ENCODE results near the gene COCH.

COCH gene

DNA sequence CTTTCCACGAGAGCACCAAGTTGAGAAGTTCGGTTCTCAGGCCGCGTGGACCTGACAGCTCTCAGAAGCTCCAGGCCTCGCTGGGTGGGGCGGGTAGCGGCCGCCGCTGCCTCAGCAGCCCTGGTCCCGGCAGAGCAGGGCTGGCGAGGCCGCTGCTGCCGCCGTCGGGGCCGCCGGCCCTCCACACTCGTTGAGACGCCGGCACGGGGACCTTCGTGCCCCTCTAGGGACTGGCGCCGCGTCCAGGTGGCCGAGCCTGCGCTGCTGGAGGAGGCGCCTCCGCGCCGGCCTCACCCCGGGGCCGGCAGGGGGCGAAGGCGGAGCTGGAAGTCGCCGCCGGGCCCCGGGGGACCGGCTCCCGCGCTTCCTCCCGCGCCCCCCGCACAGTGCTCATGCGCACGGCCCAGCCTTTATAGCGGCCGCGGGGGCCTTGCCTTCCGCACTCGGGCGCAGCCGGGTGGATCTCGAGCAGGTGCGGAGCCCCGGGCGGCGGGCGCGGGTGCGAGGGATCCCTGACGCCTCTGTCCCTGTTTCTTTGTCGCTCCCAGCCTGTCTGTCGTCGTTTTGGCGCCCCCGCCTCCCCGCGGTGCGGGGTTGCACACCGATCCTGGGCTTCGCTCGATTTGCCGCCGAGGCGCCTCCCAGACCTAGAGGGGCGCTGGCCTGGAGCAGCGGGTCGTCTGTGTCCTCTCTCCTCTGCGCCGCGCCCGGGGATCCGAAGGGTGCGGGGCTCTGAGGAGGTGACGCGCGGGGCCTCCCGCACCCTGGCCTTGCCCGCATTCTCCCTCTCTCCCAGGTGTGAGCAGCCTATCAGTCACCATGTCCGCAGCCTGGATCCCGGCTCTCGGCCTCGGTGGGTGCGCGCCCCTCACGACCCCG lies at the start of gene COCH:
Gene COCH, plus strand, starts transcription at position 440 of the 879 bp plus-strand sequence. Its CDS starts 380 bp downstream, at position 820.
- no peak for DNase-seq

DNA sequence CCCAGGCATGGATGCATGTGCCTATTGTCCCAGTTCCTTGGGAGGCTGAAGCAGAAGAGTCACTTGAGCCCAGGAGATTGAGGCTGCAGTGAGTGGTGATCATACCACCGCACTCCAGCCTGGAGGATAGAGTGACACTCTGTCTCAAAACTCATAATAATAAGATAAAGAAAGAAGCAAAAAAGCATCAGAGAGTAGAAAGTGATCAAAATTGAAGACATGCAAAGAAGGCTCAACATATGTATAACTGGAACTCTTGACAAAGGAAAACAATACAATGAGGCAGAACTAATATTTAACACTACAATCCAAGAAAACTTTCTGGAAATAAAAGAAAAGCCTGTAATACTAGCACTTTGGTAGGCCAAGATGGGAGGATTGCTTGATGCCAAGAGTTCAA lies 48.3 kb upstream of the COCH start:
- DNase-seq = no peak

DNA sequence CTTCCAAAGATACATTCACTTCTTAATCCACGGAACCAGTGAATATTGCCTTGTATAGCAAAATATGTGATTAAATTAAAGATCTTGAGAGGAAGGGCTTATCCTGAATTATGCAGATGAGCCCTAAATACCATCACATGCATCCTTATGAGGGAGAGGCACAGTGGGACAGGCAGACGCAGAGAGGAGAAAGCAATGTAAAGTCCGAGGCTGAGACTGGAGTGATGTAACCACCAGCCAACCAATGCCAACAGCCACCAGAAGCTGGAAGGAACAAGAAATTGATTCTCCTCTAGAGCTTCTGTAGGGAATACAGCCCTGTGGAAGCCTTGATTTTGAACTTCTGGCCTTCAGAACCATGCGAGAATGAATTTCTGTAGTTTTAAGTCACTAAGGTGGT lies 44.5 kb upstream of the COCH start:
- DNase-seq = no peak

DNA sequence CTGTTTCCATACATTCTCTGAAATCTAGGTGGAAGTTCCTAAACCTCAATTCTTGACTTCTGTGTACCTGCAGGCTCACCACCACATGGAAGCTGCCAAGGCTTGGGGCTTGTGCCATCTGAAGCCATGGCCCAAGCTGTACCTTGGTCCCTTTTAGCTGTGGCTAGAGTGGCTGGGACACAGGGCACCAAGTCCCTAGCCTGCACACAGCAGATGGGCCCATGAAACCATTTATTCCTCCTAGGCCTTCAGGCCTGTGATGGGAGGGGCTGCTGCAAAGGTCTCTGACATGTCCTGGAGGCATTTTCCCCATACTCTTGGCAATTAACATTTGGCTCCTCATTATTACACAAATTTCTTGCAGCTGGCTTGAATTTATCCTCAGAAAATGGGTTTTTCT lies 40.0 kb upstream of the COCH start:
- DNase-seq = no peak

DNA sequence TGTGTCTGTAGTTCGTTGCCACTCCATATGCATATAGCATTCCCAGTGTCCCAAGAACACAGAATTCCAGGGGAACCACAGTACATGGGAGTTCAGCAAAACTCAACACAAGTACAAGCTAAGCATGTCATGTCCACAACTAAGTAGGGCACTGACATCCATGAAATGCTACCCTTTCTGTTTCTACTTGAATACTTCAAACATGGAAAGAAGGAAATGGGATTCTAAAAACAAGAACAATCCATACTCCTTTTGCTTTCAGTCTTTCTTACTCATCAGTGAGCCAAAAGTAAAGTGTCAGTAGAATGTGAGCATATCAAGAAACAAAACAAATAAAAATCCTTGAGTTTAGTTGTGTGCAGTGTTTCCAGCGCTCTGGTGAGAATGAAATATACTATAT lies 36.0 kb upstream of the COCH start:
- no peak for DNase-seq

DNA sequence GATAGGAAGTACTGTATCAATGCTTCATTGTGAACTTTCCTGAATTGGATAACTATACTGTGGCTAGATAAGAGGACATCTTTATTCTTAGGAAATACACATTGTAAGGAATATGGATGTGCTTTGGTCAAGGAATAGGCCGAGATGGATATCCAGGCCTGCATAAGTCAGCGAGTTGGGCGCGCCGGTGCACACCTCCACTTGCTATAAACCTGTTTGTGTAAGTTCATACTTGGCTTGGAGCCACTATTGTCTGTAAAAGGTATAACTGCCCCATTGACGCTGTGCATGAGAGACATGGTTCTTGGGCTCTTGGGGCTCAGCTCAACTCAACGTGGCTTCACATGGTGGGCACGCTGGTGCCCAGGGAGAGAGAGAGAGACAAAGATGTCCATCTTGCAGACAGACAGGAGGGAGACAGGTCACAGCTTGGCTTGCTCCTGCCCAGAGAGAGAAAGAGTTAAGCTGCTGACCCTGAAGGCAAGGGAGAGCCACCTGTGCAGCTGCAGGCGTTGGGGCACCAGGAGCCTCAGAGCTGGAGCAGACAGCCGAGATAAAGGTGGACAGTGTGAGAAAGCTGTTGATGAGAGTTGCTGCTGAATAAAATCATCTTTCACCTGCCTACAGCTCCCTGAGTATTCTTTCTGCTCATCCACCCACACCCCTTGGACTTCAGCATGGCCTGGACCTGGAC lies 34.1 kb upstream of the COCH start:
- DNase-seq = no peak

DNA sequence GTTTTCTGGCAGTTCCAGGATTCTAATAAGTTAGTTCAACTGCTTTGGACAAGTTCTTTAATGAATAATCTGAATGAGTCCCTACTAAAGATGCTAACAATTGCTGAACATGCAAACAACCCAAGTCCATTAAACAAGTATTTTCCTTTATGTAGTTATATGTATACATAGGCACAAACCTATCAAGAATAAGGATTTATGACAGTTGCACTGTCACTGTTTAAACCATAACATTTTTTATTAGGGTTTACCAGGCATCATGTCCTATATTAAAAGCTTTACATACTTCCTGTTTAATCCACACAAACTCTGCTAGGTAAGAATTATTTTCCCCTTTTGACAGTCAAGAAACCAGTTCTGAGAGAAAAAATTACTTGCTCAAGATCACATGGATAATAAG lies 31.9 kb upstream of the COCH start:
- no peak for DNase-seq

DNA sequence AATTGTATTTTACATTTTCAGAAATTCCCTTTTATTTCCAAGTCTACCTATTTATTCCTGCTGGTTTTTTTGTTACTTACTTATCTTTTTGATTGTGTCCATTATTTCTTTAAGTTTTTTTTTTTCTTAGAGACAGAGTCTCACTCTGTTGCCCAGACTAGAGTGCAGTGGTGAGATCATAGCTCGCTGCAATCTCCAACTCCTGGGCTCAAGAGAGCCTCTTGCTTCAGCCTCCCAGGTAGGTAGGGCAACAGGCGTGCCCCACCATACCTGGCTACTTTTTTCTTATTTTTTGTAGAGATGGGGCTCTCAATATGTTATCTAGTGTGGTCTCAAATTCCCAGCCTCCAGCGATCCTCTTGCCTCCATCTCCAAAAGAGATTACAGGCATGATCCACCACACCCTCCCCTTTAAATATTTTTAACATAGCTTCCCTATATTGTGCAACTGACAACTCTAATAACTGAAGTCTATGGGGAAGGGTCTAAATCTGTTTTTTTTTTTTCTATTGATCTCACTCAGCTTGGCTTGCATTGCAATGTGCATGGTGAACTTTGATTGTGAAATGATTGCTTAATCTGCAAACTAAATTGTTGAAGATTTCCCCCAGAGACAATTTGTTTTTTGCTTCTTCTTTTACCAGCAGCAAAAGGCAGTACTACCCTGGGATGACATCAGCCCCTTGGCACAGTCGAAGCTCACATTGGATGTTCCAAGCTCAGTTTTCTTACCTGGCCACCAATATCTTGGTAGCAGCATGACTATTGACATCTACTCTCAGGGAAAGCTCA lies 25.7 kb upstream of the COCH start:
- DNase-seq = no peak

DNA sequence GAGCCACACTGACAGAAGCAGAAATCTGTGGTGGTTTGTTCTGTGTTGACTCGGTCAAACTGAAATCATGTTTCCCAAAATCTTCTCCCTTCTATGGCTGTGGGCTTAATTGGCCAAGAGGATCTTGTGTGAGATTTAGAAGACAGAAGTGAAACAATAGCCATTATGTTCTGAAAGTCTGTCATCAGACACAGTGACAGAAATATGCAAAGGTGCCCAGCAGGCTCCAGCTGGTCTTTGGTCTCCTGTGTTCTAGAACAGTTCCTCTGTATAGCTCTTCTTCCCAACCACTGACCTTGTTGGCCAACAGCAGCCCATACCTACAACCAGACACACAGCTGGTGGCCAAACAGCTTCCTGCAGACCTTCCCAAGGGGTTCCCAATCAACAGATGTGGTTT lies 25.0 kb upstream of the COCH start:
- no peak for DNase-seq

DNA sequence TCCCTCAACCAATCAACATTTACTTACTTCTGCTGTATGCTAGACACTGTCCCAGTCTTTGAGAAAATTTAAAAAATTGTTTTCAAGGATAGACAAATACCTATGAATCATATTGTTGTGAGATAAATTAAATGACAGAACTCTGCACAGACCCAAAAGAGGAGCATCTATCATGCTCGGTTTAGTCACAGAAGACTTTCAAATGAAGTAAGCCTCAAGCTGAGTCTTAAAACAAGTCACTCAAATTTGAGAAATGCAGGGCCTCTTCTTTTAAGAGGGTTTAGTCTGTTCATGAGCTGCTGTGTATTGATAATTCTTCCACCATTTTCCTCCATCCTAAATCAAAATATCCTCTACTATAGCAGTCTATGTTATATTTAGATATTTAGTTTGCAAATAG lies 24.4 kb upstream of the COCH start:
- DNase-seq = no peak

DNA sequence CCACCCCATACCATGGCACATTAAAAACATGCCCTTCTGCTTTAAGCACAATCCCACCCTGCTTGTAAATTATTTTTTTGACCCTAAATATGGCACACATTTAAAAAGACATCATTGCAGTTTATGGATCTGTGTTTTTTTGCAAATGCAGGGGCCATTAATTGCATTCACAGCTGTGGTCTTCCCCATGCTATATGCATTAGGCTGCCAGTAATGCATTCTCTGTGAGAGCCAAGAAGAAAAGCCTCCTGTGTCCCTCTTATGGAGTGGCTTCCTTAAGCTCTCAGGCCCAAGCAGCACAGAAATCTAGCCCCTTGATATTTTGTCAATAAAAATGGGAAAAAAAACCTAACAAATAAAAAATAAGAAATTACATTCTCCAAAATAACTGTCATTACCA lies 20.4 kb upstream of the COCH start:
- DNase-seq = no peak

DNA sequence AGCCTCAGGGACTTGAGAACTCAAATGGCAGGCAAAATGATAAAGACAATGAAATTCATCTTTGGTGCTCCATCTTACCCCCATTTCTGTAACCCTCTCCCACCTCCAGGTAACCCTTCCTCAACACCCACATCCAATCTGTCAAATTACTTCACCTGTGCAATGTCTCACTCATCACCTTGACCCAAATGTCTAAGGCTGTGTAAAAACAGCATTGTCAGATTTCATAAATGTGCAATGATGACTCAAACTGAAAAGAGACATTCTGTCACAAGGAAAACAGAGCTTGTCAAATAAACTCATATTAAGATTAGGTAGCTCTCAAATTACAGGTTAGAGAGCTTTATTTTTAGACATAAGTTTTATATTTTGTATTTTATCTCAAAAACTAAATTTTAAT lies 19.9 kb upstream of the COCH start:
- no peak for DNase-seq

DNA sequence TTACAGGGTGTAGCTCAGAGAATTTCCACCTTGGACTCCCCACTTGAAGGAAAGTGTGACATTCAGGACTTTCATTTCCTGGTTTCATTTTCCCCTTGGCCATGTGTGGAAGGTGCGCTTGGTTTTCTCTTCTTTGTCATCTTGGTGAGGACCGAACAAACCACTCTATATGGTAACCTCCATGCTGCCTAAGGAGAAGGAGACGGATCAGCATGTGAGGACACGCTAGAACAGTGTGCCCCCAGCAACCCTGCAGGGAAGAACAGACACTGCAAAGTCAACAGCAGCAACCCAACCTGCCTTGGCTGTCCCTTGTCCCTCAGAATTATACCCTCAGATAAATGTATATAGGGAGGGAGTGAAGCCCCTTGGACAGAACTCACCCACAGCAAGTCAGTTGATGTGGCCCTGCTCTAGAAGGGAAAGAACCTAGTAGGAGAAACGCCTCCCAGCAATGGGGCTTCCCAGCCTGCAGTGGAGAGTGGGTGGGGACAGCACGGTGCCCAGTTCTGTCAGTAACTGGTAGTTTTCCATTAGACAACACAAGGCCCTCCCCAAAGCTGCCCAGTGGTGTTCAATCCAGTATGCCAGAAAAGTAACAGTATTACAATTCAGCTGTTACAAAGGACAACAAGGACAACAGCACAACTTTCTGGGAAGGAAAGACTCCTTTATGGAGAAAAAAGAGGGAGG lies 18.9 kb upstream of the COCH start:
- DNase-seq = no peak

DNA sequence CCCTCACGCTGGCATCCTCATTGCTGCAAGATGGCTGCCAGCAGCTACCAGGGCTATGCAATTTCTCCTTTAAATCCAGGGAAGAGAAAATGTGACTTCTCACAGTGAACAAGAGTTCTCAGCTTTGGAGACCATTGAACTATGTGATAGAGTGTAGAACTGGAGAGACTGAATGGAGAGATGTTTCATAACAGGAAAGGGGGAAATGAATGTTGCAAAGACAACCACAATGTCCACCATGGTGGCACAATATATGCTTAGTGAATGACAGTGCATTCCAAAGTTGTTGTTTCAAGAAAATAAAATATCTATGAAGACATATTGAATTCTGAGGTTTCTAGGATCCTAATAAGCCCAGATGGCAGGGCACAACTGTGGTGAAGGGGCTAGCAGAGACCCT lies 13.2 kb upstream of the COCH start:
- DNase-seq = no peak

DNA sequence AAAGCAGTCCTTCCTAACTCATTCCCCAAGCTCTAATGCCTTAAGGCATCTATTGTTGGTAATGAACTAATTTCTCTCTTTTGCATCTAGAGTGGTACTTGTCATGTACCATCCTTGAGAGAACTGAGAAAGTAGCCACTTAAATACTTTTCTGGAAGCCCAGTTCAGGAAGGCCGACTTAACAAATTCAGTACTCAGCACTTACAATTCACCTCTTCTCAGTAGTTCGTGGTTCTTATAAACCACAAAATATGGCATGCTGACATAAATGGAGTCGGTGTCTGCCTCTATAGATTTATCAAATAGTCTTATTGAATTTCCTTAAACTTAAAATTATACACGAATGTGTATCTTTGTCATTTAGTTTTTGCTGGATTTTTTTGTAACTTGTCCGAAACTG lies 9.4 kb upstream of the COCH start:
- DNase-seq = no peak

DNA sequence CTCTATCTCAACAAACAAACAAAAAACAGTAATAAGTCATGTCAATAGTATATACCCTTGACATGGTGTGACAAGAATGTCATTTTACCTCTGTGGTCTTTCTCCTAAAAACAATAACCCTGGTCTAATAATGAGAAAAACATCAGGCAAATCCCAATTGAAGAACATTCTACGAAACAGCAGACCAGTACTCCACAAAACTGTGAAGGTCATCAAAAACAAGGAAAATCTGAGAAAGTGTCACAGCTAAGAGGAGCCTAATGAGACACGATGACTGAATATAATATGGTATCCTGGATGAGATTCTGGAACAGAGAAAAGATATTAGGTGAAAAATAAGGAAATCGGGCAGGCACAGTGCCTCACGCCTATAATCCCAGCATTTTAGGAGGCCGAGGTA lies 5.6 kb upstream of the COCH start:
- no peak for DNase-seq

DNA sequence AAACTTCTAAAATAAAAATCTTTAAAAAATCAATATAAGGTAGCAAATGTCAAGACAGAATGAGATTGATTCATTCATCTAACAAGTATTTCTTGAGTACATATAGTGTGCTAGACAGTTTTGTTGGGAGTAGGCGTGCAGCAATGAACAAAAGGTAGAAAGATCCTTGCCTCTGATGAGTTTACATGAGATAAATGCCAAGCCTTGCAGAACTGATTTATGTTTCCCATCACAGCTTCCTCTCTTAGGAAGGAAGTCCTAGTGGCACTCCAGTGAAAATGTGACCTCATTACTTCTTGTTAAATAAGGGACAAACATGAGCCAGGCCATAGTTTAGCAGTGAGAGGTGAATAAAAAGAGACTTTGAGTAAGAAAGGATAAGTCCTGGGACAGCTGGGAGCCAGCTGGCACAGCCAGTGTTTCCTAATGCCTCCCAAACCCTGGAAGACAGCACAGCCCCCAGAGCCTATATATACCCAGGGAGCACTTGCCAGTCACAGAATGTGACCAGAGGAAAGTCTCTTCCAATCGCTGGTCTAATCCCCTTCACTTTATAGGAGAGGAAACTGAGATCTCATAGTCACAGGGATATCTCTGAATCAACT lies 4.7 kb upstream of the COCH start:
- no peak for DNase-seq

DNA sequence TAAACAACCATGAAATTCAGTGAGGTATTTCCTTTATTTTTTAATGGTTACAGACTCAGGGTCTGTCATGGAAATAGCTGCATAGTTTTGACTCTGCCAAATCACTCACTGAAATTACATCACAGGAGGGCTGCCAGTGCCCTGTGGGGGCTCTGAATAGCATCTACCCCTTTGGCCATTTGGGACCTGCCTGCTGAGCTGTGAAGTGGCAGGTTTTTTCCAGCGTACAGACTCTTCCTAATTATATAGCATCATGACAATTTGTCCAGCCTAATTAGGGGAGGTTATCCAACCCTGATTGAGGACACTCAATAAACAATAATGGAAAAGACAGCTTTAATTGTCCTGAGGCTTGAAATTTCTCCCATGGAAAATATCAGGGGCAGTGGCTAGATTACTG lies 1.8 kb upstream of the COCH start:
- DNase-seq = no peak

DNA sequence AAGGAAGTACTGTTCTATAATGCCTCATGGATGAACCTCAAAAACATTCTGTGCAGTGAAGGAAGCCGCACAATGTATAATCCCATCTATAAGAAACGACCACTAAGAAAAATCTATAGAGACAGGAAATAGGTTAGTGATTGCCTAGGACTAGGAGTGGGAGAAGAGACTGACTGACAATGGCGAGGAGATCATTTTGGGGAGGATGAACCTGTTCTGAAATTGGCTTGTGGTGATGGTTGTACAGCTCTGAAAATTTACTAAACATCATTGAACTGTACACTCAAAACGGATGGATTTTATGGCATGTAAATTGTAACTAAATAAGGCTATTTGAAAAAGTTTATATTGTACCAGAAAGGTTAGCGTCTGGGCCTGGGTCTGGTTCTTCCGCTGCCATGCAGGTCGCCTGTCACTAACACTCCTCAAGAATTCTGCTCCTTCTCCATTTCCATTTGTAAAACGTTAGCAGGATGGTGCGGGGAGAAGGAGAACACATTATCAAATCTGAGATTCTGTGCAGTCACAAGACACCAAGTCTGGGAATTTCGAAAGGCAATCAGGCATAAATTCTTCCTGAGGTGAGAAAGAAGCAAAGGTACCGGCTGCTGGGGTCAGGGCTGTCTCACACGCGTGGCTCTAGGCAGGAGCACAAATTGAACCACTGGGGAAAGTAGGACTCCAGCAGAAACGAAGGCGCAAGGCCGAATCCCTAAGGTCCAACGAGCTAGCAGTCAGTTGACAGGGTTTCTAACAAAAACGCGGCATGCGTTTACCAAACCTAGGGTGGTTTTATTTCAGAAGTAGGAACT lies 845 bp upstream of the COCH start:
- DNase-seq = no peak

DNA sequence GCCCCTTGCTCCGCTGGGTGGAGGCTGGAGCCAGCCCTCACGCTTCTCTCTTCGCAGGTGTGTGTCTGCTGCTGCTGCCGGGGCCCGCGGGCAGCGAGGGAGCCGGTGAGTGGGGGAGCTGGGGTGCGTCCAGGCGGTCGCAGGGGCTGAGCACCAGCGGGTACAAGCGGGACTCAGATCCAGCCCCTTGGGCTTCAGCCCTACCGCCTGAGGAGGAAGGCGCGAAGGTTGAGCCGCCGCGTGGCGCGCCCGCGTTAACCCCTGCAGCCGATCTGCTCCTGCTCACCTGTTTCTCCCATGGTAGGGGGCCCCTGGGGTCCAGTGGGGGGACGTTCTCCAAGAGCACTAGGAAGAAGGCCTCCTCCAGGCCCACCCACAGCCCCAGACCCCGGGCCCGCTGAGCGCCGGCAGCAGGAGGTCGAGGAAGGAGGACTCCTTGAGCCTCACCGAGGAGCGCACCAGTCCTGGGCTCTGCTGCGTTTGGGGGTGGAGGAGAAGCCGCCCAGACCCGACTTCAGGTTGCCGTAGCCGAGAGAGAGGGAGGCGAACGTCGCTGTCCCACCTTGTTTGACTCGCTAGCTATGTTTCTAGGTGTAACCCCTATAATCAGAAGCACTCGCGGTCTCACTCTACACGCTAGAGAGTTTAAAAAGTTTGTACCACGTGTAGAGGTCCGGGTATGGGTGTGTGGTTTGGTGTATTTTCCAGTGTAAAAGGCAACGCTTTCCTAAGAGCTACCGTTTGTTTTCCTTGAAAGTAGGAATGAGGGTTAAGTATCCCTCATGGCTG lies 834 bp downstream of the COCH start:
- DNase-seq = no peak

DNA sequence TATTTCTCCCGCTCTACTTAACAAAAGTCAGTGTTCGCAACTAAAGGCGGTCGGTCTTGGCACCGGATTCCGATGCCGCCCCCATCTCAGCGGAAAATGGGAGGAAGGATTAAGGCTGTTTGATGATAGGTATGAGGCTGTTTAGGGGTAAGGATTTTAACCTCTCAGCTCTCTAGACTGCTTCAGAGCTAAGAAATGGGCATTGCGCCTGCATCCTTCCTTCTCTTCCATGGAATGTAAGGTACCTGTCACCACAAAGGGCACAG lies 1.4 kb downstream of the COCH start:
- no peak for DNase-seq

Measured in SW 1271 (cell line).